Measurements from ENCODE around the gene MORN1.

Gene MORN1

GRCh38 chr1:2316451-2316961 lies 74.8 kb downstream of the MORN1 start:
- no peak for DNase-seq

GRCh38 chr1:2315674-2316450 lies 75.5 kb downstream of the MORN1 start:
- no peak for DNase-seq

DNA sequence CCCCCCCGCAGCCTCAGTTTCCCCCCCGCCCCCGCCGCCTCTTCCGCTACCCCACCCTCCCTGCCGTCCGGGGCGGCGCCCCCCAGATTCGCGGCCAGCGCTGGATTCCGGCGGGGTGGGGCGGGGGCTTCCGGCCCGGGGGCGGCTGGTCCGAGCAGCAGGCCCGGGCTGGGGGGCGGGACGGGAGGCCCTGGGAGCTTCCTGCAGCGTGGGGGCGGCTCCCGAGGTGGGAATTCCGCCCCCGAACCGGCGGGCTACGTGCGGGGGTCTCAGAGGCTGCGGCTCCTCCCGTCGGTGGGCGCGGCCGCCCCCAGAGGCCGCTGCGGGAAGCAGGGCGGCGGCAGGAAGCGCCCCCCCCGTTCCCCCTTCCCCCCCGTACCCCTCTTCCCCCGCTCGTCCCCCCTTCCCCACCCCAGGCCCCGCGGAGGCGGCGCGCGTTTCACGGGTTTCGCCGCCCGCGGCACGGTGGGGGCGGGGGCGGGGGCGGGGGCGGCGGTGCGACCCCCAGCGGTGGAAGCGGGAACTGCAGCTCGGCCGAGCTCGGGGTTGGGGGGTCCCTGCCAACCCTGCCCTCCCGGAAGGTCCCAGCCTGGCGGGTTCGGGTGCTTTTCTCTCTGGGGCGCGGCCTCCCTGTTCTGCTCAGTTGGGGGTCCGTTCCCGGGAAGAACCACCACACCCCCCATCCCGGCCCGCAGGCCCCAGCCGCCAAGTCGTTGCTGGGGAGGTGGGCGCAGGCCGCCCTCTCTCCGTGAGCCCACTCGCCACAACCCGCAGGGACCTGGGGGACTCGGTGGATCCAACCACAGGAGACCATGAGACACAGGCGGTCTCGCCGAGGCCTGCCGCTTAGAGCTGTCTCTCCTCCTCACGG lies 76.3 kb downstream of the MORN1 start:
- DNase-seq = no peak

DNA sequence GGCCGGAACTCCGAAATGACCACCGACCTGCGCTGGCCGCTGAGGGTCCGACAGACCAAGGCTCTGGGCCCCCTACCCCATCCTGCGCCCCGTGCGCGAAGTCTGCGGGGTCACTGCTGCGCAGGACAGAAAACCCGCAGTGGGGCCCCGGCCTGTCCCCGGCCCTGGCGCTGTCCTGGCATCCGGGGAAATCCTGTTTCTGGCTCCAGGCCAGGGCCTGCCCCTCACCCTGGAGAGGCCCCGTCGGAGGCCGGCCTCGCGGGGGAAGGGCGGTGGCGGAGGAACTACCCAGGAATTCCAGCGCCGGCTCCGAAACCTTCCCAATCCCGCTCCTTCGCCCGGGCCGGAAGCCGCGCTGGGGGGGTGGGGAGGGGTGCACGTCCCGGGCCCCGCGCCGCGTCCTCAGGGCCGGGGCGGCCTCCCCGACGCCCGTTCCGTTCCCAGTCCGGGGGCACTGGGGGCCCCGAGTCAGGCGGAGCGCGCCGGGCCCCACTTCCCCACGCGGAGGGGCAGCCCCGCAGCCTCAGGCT lies 77.0 kb downstream of the MORN1 start:
- peak; percentile 20 for DNase-seq

GRCh38 chr1:2313651-2314261 lies 77.6 kb downstream of the MORN1 start:
- DNase-seq = no peak

- no peak for DNase-seq
Observed at GRCh38 chr1:2312515-2313301, 78.6 kb downstream of the MORN1 start.

GRCh38 chr1:2312160-2312514 lies 79.2 kb downstream of the MORN1 start:
- DNase-seq = no peak

DNA sequence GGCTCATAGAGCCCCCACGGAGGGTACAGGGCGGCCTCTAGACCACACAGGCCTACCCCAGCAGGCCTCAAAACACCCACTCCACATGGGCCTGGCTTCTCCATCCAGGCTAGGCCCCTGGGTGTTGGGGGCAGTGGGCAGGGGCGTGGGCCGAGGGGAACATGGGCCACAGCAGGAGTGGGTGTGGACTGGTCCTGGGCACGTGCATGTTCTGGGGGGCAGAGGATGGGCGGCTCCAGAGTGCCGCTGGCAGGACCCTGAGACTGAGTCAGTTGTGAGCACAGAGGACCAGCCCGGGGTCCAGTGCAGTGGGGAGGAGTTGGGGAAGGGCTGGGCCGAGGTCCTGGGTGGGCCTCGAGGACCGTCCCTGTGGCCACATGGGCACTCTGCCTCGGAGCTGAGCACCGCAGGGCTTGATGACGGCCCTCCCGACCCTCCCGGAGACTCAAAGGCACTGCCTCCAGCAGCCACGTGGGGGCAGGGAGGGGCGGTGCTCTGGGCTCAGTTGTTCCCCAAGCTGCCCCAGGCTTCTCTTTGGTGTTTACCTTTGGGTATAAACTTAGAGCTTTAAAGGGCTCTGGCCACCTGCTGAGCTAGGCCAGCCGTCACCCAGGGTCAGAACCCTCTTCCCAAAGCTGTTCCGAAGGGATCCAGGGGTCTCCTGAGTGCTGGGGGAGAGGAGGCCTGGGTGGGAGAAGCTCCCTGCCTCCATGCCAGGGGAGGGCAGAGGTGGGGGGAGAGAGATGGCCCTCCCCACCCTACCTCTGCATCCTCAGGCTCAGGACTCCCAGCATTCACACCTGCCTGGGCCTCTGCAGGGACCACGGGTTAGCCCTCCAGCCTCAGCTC lies 79.9 kb downstream of the MORN1 start:
- no peak for DNase-seq

- no peak for DNase-seq
Observed at GRCh38 chr1:2310332-2311183, 80.8 kb downstream of the MORN1 start.

DNA sequence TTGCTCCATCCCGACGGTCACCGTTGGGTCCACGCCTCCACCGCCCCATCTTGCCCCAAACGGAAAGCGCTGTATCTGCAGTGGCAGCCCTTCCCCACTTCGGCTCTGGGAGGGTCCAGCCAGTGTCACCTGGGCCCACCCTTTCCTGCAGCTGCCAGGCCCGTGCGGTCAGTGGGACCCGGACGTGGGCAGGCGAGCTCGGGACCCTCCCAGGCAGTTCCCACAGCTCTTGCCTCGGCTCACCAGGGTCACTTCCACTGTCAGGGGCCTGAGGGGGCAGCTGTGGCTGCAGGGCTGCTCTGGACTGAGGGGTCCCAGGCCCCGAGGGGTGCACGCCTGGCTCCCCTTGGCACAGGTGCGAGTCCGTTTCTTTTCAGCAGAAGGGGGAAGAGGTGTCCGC lies 82.5 kb downstream of the MORN1 start:
- DNase-seq = no peak

- DNase-seq = no peak
Observed at GRCh38 chr1:2307972-2308371, 83.4 kb downstream of the MORN1 start.

DNA sequence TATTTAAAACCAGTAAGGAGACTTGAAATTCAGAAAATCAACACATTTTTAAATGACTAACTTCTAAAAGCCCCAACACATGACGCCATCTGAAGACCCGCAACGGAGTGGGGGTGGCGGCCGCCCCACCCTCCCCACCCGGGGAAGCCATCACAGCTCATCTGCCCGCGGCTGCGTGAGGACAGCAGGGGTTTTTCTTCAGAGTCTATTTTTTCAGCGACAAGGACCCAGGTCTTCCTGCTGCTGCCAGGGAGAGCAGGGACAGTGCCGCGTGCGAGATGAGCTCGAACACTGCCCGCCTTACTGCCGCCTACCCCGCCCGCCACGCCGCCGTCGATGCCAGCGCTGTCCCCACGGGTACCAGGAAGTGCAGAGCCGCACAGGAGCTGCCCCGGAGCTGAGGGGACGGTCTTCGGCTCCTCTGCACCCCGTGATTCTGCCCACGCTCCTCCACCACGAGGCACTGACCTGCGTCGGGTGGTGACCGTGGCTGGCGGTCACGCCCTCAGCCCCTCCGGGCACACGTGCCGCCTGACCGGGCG lies 84.2 kb downstream of the MORN1 start:
- no peak for DNase-seq

GRCh38 chr1:2306151-2306978 lies 85.0 kb downstream of the MORN1 start:
- no peak for DNase-seq

DNA sequence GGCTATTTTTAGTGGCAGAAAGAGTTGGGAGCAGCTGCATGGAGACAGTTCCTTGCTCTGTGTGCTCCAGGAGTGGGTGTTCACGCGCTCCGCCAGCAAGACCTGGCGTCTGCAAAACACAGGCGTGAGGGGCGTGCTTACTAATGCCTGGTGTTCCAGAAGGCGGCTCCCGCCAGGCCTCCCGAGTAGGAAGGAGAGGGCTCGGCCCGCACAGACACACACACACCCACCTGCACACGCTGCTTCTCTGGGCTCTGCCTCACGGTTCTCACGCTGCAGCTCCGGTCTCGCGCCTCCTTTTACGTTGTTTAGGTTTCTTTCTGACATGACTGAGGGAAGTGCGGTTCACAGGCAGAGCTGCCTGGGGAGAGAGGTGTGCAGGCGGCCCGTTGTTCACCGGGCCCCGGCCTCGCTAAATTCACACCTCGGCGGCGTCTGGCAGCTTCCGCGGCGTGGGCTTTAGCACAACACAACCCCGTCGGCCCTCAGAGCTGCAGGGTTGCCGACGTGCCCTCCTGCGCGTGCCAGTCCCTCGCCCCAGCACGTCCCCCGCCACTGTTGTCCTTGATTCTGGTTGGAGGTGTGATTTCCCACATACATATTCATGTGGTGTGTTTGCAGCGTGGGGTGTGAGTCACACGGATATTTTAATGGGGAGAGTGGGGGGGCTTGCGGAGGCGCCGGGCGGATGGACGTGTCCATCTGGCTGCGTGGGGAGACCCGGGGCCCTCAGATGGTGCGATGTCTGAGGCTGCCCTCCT lies 86.3 kb downstream of the MORN1 start:
- DNase-seq = no peak

DNA sequence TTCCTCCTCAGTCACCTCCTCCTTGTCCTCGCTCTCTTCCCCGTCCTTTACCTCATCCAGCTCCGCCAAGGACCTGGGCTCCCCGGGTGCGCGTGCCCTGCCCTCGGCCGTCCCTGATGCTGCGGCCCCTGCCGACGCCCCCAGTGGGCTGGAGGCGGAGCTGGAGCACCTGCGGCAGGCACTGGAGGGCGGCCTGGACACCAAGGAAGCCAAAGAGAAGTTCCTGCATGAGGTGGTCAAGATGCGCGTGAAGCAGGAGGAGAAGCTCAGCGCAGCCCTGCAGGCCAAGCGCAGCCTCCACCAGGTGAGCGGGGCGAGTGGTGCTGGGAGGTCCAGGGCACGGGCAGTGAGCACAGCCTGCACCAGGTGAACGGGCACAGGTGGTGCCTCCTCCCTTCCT lies 87.1 kb downstream of the MORN1 start:
- DNase-seq = no peak

DNA sequence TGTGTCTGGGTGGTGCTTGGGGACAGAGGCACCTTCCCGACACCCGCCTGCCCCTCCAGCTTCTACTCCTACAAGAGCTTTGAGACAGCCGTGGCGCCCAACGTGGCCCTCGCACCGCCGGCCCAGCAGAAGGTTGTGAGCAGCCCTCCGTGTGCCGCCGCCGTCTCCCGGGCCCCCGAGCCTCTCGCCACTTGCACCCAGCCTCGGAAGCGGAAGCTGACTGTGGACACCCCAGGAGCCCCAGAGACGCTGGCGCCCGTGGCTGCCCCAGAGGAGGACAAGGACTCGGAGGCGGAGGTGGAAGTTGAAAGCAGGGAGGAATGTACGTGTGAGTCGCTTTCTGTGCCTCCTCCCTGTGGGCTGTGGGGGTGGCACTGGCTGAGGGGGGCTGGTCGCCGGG lies 87.6 kb downstream of the MORN1 start:
- DNase-seq = no peak

GRCh38 chr1:2303016-2303775 lies 88.2 kb downstream of the MORN1 start:
- DNase-seq = no peak
